Liver (tissue), 9 donors: ENCODE data around the gene TPCN1. TPM values are rescaled to one million over a fixed set of nuclear protein-coding genes. Genes with fewer than 3 reads are reported as not detected.

Experiments used
- DNase-seq: peaks from one replicate; pipeline ENCODE4 v3.0.0-alpha.2; 2017; ENCODE audit warnings: low spot score
- H3K27ac ChIP-seq, 2 donors: one replicate each; pipeline ENCODE4 v1.7.0; 2013; ENCODE audit warnings: inconsistent platforms in 2 of 2, low read length in 2 of 2, control low read depth in 1 of 2, low read depth in 1 of 2, mild to moderate bottlenecking in 1 of 2
- H3K27me3 ChIP-seq, 4 donors: one replicate each; pipeline versions ENCODE4 v1.6.1 to v1.7.0; 2013; ENCODE audit warnings: low read length in 3 of 4, inconsistent platforms in 1 of 4, mild to moderate bottlenecking in 1 of 4, moderate library complexity in 1 of 4; ENCODE audit not compliant: control insufficient read depth in 4 of 4, insufficient read depth in 4 of 4
- H3K36me3 ChIP-seq, 4 donors: one replicate each; pipeline versions ENCODE4 v1.6.1 to v1.7.0; 2013; ENCODE audit warnings: low read length in 3 of 4, mild to moderate bottlenecking in 3 of 4, low read depth in 1 of 4, moderate library complexity in 1 of 4; ENCODE audit not compliant: control insufficient read depth in 4 of 4, insufficient read depth in 3 of 4
- H3K4me1 ChIP-seq, 4 donors: one replicate each; pipeline versions ENCODE4 v1.6.1 to v1.7.0; 2013; ENCODE audit warnings: low read length in 3 of 4, mild to moderate bottlenecking in 3 of 4, moderate library complexity in 1 of 4; ENCODE audit not compliant: control insufficient read depth in 4 of 4, insufficient read depth in 4 of 4
- H3K4me3 ChIP-seq, 3 donors: one replicate each; pipeline versions ENCODE4 v1.6.1 to v1.7.0; 2013; ENCODE audit warnings: low read length in 3 of 3, control low read depth in 1 of 3, low read depth in 1 of 3, mild to moderate bottlenecking in 1 of 3
- H3K9ac ChIP-seq, 2 donors: one replicate each; pipeline ENCODE4 v1.7.0; 2013; ENCODE audit warnings: low read length in 2 of 2, mild to moderate bottlenecking in 2 of 2, moderate library complexity in 2 of 2, control low read depth in 1 of 2, low read depth in 1 of 2
- H3K9me3 ChIP-seq, 4 donors: one replicate each; pipeline versions ENCODE4 v1.6.1 to v1.7.0; 2013; ENCODE audit warnings: low read length in 3 of 4; ENCODE audit not compliant: control insufficient read depth in 4 of 4
- ATF3 ChIP-seq: IDR thresholded peaks from 2 replicates; pipeline ENCODE4 v1.6.1; 2016; ENCODE audit warnings: antibody characterized with exemption
- CTCF ChIP-seq: fragments of 150-350 bp; IDR thresholded peaks from 2 replicates; pipeline ENCODE4 v1.5.1; 2017; ENCODE audit warnings: improper control_type of control experiment, low read depth, low read length; ENCODE audit not compliant: missing input control
- EGR1 ChIP-seq, 2 donors: IDR thresholded peaks; 2 replicates each; pipeline ENCODE4 v1.6.1; 2016 to 2018; ENCODE audit warnings: antibody characterized with exemption in 2 of 2, low read depth in 2 of 2
- FOXA1 ChIP-seq: IDR thresholded peaks from 2 replicates; pipeline ENCODE4 v1.6.1; 2016; ENCODE audit warnings: antibody characterized with exemption
- FOXA2 ChIP-seq: IDR thresholded peaks from 2 replicates; pipeline ENCODE4 v1.6.1; 2016; ENCODE audit warnings: antibody characterized with exemption
- GABPA ChIP-seq, 2 donors: IDR thresholded peaks in 1 of 2; conservative IDR thresholded peaks in 1 of 2; 2 replicates each; pipeline ENCODE4 v1.6.1; 2016; ENCODE audit warnings: antibody characterized with exemption in 2 of 2, mild to moderate bottlenecking in 1 of 2, moderate library complexity in 1 of 2
- HNF4A ChIP-seq, 2 donors: conservative IDR thresholded peaks; 2 replicates each; pipeline ENCODE4 v1.6.1; 2016; ENCODE audit warnings: antibody characterized with exemption in 2 of 2, mild to moderate bottlenecking in 2 of 2
- JUND ChIP-seq, 2 donors: IDR thresholded peaks; 2 replicates each; pipeline ENCODE4 v1.6.1; 2016; ENCODE audit warnings: antibody characterized with exemption in 2 of 2
- MAX ChIP-seq: IDR thresholded peaks from 2 replicates; pipeline ENCODE4 v1.6.1; 2016; ENCODE audit warnings: antibody characterized with exemption
- NR2F2 ChIP-seq: IDR thresholded peaks from 2 replicates; pipeline ENCODE4 v1.6.1; 2016; ENCODE audit warnings: antibody characterized with exemption
- RAD21 ChIP-seq, 2 donors: IDR thresholded peaks; 2 replicates each; pipeline ENCODE4 v1.6.1; 2016; ENCODE audit warnings: antibody characterized with exemption in 2 of 2, mild to moderate bottlenecking in 2 of 2
- REST ChIP-seq: IDR thresholded peaks from 2 replicates; pipeline ENCODE4 v1.6.1; 2016; ENCODE audit warnings: antibody characterized with exemption, mild to moderate bottlenecking
- RXRA ChIP-seq, 2 donors: IDR thresholded peaks; 2 replicates each; pipeline ENCODE4 v1.6.1; 2017 to 2018; ENCODE audit warnings: antibody characterized with exemption in 2 of 2, mild to moderate bottlenecking in 1 of 2
- SP1 ChIP-seq: IDR thresholded peaks from 2 replicates; pipeline ENCODE4 v1.6.1; 2018; ENCODE audit warnings: antibody characterized with exemption, mild to moderate bottlenecking
- TAF1 ChIP-seq: conservative IDR thresholded peaks from 2 replicates; pipeline ENCODE4 v1.6.1; 2016; ENCODE audit warnings: antibody characterized with exemption, mild to moderate bottlenecking
- YY1 ChIP-seq: IDR thresholded peaks from 2 replicates; pipeline ENCODE4 v1.6.1; 2016; ENCODE audit warnings: antibody characterized with exemption, mild to moderate bottlenecking
- ZBTB33 ChIP-seq: IDR thresholded peaks from 2 replicates; pipeline ENCODE4 v1.6.1; 2016; ENCODE audit warnings: antibody characterized with exemption
- WGBS: extraction: QIAGEN DNeasy Blood & Tissue Kit; methylation state at CpG from one replicate; pipeline ENCODE4 v1.1.7; 2013; 5-methylcytosine and 5-hydroxymethylcytosine counted together
- polyA plus RNA-seq, 2 donors: library from polyadenylated mRNA; stranded (reverse) in 1 of 2; unstranded in 1 of 2; fragments of 200-250 nt in 1 of 2; fragments of >200 nt in 1 of 2; fragmentation: Nextera tagmentation in 1 of 2; extraction: Ambion mirVana in 1 of 2; gene quantifications; one replicate each; pipeline versions ENCODE4 v1.2.1 to v1.2.3, GENCODE V29; 2013 to 2015
- total RNA-seq, 2 donors: library from RNA; depleted of rRNA; stranded (reverse); fragments of >200 nt; gene quantifications; one replicate each; pipeline ENCODE4 v1.2.3, GENCODE V29; 2014
- donor health status: healthy.
- donor health status: healthy.
- donor health status: healthy.
- donor health status: healthy.
- donor health status: healthy.

The TPCN1 gene
- total and polyA plus RNA-seq, 4 donors = 8.6 to 19.2 (median 13.7) TPM

DNA sequence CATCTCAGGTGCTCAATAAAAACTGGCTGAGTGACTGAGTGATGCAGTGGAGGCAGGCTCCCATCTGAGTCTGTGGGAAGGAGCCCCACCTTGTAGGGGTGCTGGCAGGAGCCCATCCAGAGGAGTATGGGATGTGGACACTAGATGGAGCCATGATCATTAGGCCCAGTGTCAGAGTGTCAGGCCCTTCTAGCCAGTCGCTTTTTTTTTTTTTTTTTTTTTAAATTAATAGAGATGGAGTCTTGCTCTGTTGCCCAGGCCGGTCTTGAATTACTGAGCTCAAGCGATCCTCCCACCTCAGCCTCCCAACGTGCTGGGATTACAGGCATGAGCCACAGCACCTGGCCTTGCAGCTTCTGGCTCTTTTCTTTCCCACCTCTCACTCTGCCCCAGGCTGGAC lies 24.3 kb upstream of the TPCN1 start:
- Histone ChIP-seq H3K27me3 (no peaks in the 10 kb centered on the region), H3K9ac (peak overlapping the region in 1 of 2 donors; percentile 34), H3K4me3 (no peak overlapping the region), H3K27ac (no peak overlapping the region), H3K36me3 (peaks cover 4 to 6% (median 5%) of the 10 kb centered on the region in 4 donors), H3K9me3 (no peaks in the 10 kb centered on the region), H3K4me1 (peaks cover 0 to 5% (median 2%) of the 10 kb centered on the region in 4 donors)
- peak; percentile 60 for DNase-seq
- peak; percentile 92 to 93 for TF ChIP-seq RAD21 (IDR thresholded peaks at IDR 0.05)
- peak; percentile 75 for TF ChIP-seq CTCF
- no peak for TF ChIP-seq YY1
- 6% methylated on average over 4 of the region's 4 CpGs for WGBS

- Histone ChIP-seq H3K9me3 (no peaks in the 10 kb centered on the region), H3K27ac (no peak overlapping the region), H3K27me3 (no peaks in the 10 kb centered on the region), H3K4me3 (no peak overlapping the region), H3K36me3 (peaks cover 0 to 2% (median under 1%) of the 10 kb centered on the region in 4 donors), H3K4me1 (peaks cover 0 to 5% (median 2%) of the 10 kb centered on the region in 4 donors), H3K9ac (peak overlapping the region in 1 of 2 donors; percentile 34)
- DNase-seq = no peak
- 94% methylated on average over 8 of the region's 8 CpGs for WGBS
- TF ChIP-seq FOXA1 = no peak
- TF ChIP-seq MAX = no peak
- no peak for TF ChIP-seq FOXA2
- TF ChIP-seq GABPA (IDR thresholded peaks at IDR 0.05 in 1 of 2, conservative IDR thresholded peaks at IDR 0.05 in 1 of 2) = no peak
- TF ChIP-seq CTCF = no peak
- no peak for TF ChIP-seq EGR1 (IDR thresholded peaks at IDR 0.05; ENCODE audit: low read depth in 2 of 2)
- no peak for TF ChIP-seq HNF4A (conservative IDR thresholded peaks at IDR 0.05)
These were observed 23.7 kb upstream of the TPCN1 start for GRCh38 chr12:113197518-113198077.

DNA sequence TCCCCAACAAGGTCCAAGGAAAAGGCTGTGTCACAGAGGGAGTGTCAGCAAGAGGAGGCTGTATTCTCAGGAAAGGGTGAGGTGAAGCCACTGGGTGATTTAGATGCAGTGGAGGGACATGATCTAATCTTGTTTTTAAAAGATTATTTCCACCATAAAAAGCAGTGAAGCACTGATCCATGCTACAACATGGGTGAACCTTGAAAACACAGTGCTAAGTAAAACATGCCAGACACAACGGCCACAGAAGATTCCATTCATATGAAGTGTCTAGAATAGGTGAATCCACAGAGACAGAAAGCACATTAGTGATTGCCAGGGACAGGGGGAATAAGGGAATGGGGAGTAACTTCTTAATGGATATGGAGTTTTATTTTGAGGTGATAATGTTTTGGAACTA lies 23.0 kb upstream of the TPCN1 start:
- no peak for DNase-seq
- TF ChIP-seq ATF3 = no peak
- TF ChIP-seq EGR1 (IDR thresholded peaks at IDR 0.05; ENCODE audit: low read depth in 2 of 2) = no peak
- no peak for TF ChIP-seq JUND (IDR thresholded peaks at IDR 0.05)
- no peak for TF ChIP-seq NR2F2
- no peak for TF ChIP-seq MAX
- no peak for TF ChIP-seq REST
- TF ChIP-seq ZBTB33 = no peak
- TF ChIP-seq SP1 = no peak
- no peak for TF ChIP-seq TAF1
- no peak for TF ChIP-seq RXRA (IDR thresholded peaks at IDR 0.05)
- TF ChIP-seq FOXA1 = no peak
- TF ChIP-seq YY1 = no peak

More for the DNA sequence above, 23.0 kb upstream of the TPCN1 start:
- WGBS = 90% methylated on average over 1 of the region's 1 CpG
- Histone ChIP-seq H3K9ac (no peak overlapping the region), H3K27ac (no peak overlapping the region), H3K4me1 (peaks cover 0 to 5% (median 2%) of the 10 kb centered on the region in 4 donors), H3K27me3 (no peaks in the 10 kb centered on the region), H3K36me3 (no peaks in the 10 kb centered on the region), H3K9me3 (no peaks in the 10 kb centered on the region), H3K4me3 (no peak overlapping the region)
